Stomach (tissue), 4 donors: ENCODE measurements around the gene IPO5.

Experiments
- POLR2A ChIP-seq, 4 donors: fragments of 450-650 bp; IDR thresholded peaks; one replicate each; pipeline ENCODE4 v1.6.1; 2016; ENCODE audit warnings: antibody characterized with exemption in 4 of 4, control low read depth in 2 of 4, mild to moderate bottlenecking in 1 of 4, moderate library complexity in 1 of 4
- POLR2AphosphoS5 ChIP-seq, 3 donors: sonication (generic); formaldehyde crosslinking; IDR thresholded peaks; one replicate each; pipeline ENCODE4 v1.6.1; 2016; ENCODE audit warnings: antibody characterized with exemption in 3 of 3
- TF ChIP-seq, protein P1 (sequence below), 7 experiments: fragments of 450-650 bp in 4 of 7; fragments of 200-600 bp in 3 of 7; sonication (generic) in 3 of 7; IDR thresholded peaks; one replicate each; pipeline ENCODE4 v1.5.1; 2016 to 2019; ENCODE audit warnings: antibody characterized with exemption in 7 of 7, control low read depth in 2 of 7, mild to moderate bottlenecking in 1 of 7

GRCh38 chr13:98059276-98059675 is 105.8 kb downstream of the IPO5 start:
- no peak for TF ChIP-seq POLR2AphosphoS5 (IDR thresholded peaks at IDR 0.05)
- TF ChIP-seq POLR2A (IDR thresholded peaks at IDR 0.05): no peak
- TF ChIP-seq, protein P1, sequence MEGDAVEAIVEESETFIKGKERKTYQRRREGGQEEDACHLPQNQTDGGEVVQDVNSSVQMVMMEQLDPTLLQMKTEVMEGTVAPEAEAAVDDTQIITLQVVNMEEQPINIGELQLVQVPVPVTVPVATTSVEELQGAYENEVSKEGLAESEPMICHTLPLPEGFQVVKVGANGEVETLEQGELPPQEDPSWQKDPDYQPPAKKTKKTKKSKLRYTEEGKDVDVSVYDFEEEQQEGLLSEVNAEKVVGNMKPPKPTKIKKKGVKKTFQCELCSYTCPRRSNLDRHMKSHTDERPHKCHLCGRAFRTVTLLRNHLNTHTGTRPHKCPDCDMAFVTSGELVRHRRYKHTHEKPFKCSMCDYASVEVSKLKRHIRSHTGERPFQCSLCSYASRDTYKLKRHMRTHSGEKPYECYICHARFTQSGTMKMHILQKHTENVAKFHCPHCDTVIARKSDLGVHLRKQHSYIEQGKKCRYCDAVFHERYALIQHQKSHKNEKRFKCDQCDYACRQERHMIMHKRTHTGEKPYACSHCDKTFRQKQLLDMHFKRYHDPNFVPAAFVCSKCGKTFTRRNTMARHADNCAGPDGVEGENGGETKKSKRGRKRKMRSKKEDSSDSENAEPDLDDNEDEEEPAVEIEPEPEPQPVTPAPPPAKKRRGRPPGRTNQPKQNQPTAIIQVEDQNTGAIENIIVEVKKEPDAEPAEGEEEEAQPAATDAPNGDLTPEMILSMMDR (IDR thresholded peaks at IDR 0.05): no peak
